GM10847 (cell line): Measurements from ENCODE around the gene COL11A1.

Experiments
- POLR2A ChIP-seq: IDR thresholded peaks from 2 replicates; pipeline ENCODE4 v1.6.1; 2011; ENCODE audit not compliant: insufficient read length; ENCODE audit errors: extremely low read depth

The COL11A1 gene

GRCh38 chr1:103108376-103109150 lies at the start of gene COL11A1:
TSS of gene COL11A1 (minus strand) at chr1:103108522. CDS start at chr1:103108178, 344 bp downstream.
- no peak for TF ChIP-seq POLR2A

DNA sequence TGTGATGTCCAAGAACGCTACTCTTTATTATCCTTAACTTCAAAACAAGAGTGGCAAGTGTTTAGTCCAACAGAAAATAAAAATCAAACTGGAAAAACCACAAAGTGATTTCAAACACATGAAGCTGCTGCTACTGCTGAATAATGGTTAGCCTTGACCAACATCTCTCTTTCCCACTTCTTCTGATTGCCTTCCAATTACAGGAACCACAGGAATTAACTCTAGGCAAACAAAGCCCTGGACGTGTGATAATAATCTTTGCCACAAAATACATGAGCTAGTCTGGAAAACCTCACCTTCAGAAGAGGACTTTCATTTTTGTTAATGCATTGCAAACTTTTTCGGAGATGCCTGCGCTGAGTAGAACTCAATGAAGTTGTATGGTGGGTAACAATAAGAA lies 48.6 kb upstream of the COL11A1 start:
- TF ChIP-seq POLR2A: no peak

DNA sequence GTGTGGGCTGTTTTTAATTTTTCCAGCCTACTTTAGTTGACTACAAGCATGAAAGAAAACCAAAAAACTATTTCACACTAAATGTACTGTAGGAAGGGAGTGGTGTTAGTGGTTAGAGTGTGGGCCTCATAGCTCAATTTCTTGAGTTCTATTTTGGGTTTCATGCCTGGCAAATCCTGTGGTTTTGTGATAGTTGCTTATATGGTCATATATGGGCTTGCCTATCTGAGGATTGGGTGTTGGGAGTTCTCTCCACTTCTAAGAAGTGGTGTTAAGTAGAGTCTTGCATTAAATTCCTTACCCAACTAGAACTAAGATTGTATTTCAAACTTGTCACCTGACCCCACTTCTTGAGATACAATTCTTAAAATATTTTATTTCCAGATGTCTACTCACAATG lies 37.8 kb upstream of the COL11A1 start:
- no peak for TF ChIP-seq POLR2A

DNA sequence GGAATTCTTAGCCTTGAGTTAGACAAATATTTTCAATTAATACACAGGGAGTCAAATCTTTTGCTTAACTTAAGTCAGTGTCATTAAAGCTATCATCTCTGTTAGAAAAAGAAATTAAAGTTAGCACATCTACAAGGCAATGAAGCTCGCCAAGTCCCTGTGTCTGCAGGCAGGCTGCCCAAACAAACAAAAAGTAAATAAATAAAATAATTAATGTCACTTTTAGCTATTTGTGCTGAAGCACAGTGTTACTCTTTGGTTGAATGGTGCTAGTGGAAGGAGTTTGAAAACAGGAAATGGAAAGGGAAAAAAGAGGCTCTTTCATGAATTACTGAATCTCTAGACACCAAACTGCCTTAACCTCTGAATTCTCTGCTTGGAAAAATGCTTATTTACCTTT lies 37.1 kb upstream of the COL11A1 start:
- TF ChIP-seq POLR2A: no peak

GRCh38 chr1:103144681-103145080 lies 36.4 kb upstream of the COL11A1 start:
- no peak for TF ChIP-seq POLR2A

- TF ChIP-seq POLR2A: no peak
These were observed 34.1 kb upstream of the COL11A1 start for GRCh38 chr1:103142461-103142860.

DNA sequence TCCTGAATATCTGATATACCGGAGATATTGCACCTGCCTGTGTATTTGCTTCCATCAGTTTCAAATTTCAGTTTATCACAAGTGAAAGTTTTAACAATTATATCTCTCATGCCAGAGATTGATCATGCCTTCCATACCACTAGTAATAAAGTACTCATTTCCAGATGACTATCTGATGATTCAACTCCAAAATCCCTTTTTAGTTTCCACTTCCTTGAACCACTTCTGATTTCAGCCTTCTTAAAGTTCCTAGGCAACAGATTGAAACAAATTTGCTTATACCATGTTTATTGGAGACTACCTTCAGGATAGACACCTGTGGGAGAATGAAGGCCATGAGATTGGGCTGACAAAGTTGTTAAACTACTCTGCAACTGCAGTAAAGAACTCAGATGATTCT lies 21.5 kb upstream of the COL11A1 start:
- TF ChIP-seq POLR2A: no peak

GRCh38 chr1:103129255-103129654 lies 20.9 kb upstream of the COL11A1 start:
- TF ChIP-seq POLR2A: no peak

DNA sequence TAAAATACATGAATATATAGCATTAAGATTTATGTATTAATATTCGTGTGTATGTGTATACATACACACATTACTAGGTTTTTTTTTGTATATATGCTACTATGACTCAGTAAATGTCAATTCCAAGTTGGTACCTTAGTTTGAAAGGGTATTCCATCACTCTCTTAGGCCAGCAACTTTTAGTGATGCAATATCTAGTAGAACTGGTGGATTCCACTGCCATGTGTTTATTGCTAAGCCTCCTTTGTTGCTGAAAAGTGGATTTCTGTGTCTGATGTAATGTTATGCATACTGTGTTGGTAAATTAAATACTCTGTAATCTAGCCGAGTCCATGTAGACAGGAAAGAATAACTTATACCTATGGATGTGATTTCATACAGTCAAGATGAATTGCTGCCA lies 16.9 kb upstream of the COL11A1 start:
- TF ChIP-seq POLR2A: no peak

DNA sequence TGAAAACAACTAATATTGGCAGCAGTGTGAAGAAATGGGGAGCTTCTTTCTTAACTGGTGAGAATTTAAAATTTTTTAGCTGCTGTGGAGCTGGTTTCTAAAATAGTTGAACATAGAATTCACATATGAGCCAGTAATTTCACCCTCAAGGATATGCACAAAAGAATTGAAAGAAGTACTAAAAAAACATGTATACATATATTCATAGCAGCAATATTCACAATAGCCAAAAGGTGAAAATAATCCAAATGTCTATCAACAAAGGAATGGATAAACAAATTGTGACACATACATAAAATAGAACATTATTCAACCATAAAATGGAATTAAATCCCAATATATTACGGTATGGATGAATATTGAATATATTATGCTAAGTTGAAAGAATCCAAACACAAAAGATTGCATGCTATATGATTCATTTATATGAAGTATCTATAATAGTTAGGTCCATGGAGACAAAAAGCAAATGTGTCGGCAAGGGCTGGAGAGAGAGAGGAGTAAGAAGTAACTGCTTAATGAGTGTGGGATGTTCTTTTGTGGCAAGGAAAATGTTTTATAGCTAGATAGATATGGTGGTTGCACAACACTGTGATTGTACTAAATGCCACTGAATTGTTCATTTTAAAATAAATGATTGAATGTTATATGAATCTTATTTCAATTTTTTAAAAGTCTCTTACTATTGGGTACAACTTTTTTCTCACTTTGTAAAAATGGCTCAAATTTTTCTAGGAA lies 14.8 kb upstream of the COL11A1 start:
- no peak for TF ChIP-seq POLR2A

- TF ChIP-seq POLR2A: no peak
These were observed 12.7 kb upstream of the COL11A1 start for GRCh38 chr1:103120981-103121380.

GRCh38 chr1:103112546-103112945 lies 4.2 kb upstream of the COL11A1 start:
- TF ChIP-seq POLR2A: no peak

DNA sequence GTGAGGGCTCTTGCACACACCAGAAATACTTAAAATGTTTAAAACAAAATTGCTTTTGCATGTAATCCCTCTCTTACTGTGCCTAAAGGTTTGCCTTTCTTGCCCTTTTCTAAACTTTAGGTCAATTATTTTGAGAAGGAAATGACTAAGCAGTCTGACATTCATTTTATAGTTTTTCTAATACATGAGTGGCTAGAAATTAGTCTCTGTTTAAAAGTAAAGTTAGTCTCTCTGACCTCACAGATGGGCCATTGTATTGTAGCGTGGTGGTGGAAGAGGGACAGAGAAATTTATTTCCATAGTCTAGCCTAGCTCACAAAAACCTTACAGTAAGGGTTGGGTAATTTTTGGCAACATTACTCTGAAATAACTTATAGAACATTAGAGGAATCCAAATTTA lies 3.6 kb upstream of the COL11A1 start:
- no peak for TF ChIP-seq POLR2A

GRCh38 chr1:103110701-103111100 lies 2.4 kb upstream of the COL11A1 start:
- no peak for TF ChIP-seq POLR2A

- TF ChIP-seq POLR2A: no peak
These were observed 1.1 kb upstream of the COL11A1 start for GRCh38 chr1:103109311-103109920.

DNA sequence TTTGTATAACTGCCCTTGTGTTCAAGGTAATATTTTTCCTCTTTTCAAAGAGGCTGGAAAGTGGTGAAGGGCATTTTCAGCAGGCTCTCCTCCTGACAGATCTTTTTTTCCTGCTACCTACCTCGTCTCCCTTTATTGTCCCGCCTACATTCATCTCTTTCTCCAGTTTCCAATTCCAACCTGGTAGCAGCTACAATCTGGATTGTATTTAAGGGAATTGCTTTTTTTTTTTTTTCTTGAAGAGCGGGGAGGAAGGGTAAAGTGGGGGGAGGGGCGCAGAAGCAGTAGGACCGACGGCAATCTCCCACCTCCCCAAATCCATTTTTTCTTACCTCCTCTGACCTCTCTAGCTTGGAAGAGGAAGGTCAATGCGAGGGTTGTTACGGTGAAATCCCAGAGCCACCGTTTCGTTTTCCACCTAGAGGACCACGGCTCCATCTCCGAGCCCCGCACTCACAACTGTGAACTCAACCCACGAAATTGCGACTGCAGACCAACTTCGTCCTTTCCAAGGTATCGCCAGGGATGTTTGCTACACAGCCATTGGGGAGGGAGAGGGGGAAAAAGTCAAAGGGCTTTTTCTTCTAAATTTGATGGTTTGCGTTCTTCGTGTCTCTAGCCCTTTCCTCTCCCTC lies 464 bp downstream of the COL11A1 start:
- TF ChIP-seq POLR2A: no peak
